Neural crest cell (in vitro differentiated cells): Measurements from ENCODE around the gene TEX9. TPM values are rescaled to one million over a fixed set of nuclear protein-coding genes. Genes with fewer than 3 reads are reported as not detected.
"Not testable (repeated sequence)": the region's sequence is repeated elsewhere in the genome, so short reads cannot be mapped to it uniquely, and the experiment has no call there.

Experiments used
- DNase-seq: peaks from one replicate; pipeline ENCODE4 v3.0.0; 2021; ENCODE audit warnings: low read depth, mixed read lengths, low spot score
- H3K27ac Mint-ChIP-seq: one replicate; pipeline ENCODE4 v1.8.0; 2021; ENCODE audit warnings: mild to moderate bottlenecking, mixed read lengths; ENCODE audit not compliant: unreplicated experiment
- H3K27me3 Mint-ChIP-seq: 2 replicates; pipeline ENCODE4 v1.8.0; 2021; ENCODE audit warnings: low read depth, mild to moderate bottlenecking, mixed read lengths
- H3K36me3 Mint-ChIP-seq: 2 replicates; pipeline ENCODE4 v1.8.0; 2021; ENCODE audit warnings: low read depth, mild to moderate bottlenecking, mixed read lengths
- H3K4me1 Mint-ChIP-seq: 2 replicates; pipeline ENCODE4 v1.8.0; 2021; ENCODE audit warnings: mixed read lengths
- H3K4me3 Mint-ChIP-seq: one replicate; pipeline ENCODE4 v1.8.0; 2021; ENCODE audit warnings: mild to moderate bottlenecking, mixed read lengths
- H3K9me3 Mint-ChIP-seq: 2 replicates; pipeline ENCODE4 v1.8.0; 2021; ENCODE audit warnings: mixed read lengths
- long read RNA-seq: library from polyadenylated mRNA; unstranded; transcript quantifications from one replicate; pipeline ENCODE4 v2.0.0, GENCODE V29; 2020
- total RNA-seq: library from RNA; stranded (reverse); gene quantifications from 2 replicates; pipeline ENCODE4 v1.2.1, GENCODE V29; 2021
- TF ChIP-seq, protein P1 (sequence below): fragments of 200-600 bp; sonication (generic); conservative IDR thresholded peaks from 2 replicates; pipeline ENCODE4 v1.5.0; 2021; ENCODE audit warnings: antibody characterized with exemption, mild to moderate bottlenecking

The TEX9 gene
- 17.9 and 21.3 TPM in 2 replicates for total RNA-seq
- long read RNA-seq, partial matches to known transcripts, result 6 of 13 reads
- long read RNA-seq, other reads (novel, unspliced or antisense), result 6 of 13 reads

DNA sequence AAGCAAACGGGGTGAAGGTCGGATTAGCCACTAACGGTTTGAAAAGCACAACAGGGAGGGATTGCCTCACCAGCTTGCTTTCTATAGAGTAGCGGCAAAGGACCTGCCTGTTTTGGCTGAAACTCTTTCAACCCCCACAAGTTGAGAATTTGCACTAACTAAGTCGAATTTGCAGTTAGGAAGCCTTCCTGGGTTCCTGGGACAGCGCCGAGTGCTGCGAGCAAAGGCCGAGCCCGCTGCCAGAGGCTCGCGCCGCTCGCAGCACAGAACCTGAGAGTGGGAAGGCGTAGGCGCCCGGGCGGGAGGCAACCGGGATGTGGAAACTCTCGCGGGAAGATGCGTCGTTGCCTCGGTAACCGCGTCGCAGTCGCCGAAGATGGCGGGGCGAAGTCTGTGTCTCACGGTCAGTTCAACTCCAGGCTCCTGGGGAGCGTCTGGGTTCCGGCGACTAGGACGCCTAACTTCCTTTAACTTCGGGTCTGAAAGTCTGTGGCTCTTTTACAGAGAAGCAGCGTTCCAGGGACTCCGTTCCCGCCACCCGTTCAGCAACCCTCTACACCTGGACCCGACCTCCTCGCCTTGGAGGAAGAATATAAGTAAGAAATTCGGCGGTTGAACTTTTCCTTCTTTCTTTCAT is at the start of gene TEX9:
Gene TEX9, plus strand, starts transcription at position 352 of the 637 bp plus-strand sequence. Its CDS starts 25 bp downstream, at position 377.
- DNase-seq, result peak; percentile 83
- TF ChIP-seq, protein P1, sequence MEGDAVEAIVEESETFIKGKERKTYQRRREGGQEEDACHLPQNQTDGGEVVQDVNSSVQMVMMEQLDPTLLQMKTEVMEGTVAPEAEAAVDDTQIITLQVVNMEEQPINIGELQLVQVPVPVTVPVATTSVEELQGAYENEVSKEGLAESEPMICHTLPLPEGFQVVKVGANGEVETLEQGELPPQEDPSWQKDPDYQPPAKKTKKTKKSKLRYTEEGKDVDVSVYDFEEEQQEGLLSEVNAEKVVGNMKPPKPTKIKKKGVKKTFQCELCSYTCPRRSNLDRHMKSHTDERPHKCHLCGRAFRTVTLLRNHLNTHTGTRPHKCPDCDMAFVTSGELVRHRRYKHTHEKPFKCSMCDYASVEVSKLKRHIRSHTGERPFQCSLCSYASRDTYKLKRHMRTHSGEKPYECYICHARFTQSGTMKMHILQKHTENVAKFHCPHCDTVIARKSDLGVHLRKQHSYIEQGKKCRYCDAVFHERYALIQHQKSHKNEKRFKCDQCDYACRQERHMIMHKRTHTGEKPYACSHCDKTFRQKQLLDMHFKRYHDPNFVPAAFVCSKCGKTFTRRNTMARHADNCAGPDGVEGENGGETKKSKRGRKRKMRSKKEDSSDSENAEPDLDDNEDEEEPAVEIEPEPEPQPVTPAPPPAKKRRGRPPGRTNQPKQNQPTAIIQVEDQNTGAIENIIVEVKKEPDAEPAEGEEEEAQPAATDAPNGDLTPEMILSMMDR, result no peak
- peaks cover 34% of the 10 kb centered on the region for H3K4me1 Mint-ChIP-seq
- peaks cover 10% of the 10 kb centered on the region for H3K9me3 Mint-ChIP-seq
- H3K27me3 Mint-ChIP-seq, result no peaks in the 10 kb centered on the region
- peak within 1 kb of the TSS; percentile 97 for H3K4me3 Mint-ChIP-seq
- no peaks in the 10 kb centered on the region for H3K36me3 Mint-ChIP-seq
- peak within 1 kb of the TSS; percentile 97 for H3K27ac Mint-ChIP-seq

DNA sequence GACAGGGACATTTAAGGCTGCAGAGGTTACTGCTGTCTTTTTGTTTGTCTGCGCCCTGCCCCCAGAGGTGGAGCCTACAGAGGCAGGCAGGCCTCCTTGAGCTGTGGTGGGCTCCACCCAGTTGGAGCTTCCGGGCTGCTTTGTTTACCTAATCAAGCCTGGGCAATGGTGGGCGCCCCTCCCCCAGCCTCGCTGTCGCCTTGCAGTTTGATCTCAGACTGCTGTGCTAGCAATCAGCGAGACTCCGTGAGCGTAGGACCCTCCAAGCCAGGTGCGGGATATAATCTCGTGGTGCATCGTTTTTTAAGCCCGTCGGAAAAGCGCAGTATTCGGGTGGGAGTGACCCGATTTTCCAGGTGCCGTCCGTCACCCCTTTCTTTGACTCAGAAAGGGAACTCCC is 48.7 kb upstream of the TEX9 start:
- H3K4me1 Mint-ChIP-seq, H3K4me3 Mint-ChIP-seq, H3K9me3 Mint-ChIP-seq, H3K27me3 Mint-ChIP-seq, DNase-seq, H3K27ac Mint-ChIP-seq, H3K36me3 Mint-ChIP-seq: not testable (repeated sequence)

DNA sequence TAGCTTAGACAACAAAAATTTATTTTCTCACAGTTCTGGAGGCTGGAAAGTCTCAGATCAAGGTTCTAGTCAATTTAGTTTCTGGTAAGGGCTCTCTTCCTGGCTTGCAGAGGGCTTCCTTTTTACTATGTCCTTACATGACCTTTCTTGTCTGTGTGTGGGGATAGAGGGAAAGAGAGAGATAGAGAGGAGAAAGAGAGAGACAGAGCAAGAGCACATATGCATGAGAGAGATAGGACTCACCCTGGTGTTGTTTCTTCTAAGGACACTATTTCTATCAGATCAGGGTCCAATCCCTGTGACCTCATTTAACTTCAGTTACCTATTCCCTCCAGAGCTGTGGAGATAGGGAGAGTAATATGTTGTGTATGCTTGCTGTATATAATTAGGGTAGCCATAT is 44.9 kb upstream of the TEX9 start:
- Mint-ChIP-seq H3K36me3 (no peaks in the 10 kb centered on the region), H3K27me3 (no peaks in the 10 kb centered on the region), H3K4me1 (no peaks in the 10 kb centered on the region), H3K9me3 (peaks cover 5% of the 10 kb centered on the region), H3K27ac (no peak overlapping the region), H3K4me3 (no peak overlapping the region)
- DNase-seq, result no peak
- TF ChIP-seq, protein P1, result no peak

DNA sequence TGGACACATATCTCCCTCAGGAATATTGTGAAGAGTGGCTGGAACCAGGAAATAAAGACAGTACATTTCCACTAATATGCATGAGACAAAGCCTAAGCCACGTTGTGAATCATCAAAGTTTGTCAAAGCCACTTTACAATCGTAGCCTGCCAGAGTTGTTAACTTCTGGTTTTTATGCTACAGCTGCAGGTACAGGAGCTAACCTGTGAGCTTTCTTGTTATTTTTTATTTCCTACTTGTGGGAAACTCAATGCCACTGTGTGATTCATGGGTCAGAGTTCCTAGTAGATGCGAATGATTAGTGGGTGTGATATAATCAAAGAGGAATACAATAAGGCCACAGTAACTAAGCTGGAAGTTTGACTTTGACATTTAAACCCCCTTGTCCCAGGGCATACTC is 44.4 kb upstream of the TEX9 start:
- Mint-ChIP-seq H3K4me3 (no peak overlapping the region), H3K4me1 (no peaks in the 10 kb centered on the region), H3K36me3 (no peaks in the 10 kb centered on the region), H3K27me3 (no peaks in the 10 kb centered on the region), H3K27ac (no peak overlapping the region), H3K9me3 (peaks cover 5% of the 10 kb centered on the region)
- TF ChIP-seq, protein P1, result no peak
- no peak for DNase-seq

DNA sequence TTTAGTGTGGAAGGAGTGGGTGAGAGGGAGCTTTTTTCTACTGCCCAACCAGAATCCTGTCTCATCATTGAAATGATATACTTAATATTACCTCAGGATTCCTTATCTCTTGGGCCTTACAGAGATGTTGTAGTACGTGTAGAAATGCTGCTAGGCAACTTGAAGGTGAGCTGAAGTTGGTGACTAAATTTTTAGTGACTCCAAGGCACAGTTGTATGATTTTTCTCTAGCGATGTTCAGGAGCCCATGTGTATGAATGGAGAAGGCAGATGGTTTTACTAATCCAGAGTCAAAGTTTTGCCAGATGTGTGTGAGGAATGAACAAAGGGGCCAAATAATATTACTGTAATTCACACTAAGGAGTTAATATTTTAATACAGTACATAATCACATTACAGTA is 42.8 kb upstream of the TEX9 start:
- DNase-seq, result no peak
- Mint-ChIP-seq H3K4me3 (no peak overlapping the region), H3K27me3 (no peaks in the 10 kb centered on the region), H3K36me3 (no peaks in the 10 kb centered on the region), H3K9me3 (peaks cover under 1% of the 10 kb centered on the region), H3K4me1 (no peaks in the 10 kb centered on the region), H3K27ac (no peak overlapping the region)
- TF ChIP-seq, protein P1, result no peak

DNA sequence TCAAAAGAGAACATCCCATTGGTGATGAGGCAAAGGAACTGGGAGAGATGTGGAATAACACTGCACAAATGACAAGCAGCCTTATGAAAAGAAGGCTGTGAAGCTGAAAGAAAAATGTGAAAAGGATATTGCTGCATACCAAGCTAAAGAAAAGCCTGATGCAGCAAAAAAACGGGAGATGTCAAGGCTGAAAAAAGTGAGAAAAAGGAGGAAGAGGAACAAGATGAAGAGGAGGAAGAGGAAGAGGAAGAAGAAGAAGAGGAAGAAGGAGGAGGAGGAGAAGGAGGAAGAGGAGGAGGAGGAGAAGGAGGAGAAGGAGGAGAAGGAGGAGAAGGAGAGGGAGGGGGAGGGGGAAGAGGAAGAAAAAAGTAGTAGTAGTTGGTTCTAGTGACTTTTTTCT is 41.8 kb upstream of the TEX9 start:
- no peaks in the 10 kb centered on the region for H3K36me3 Mint-ChIP-seq

More for the DNA sequence above, 41.8 kb upstream of the TEX9 start:
- H3K4me3 Mint-ChIP-seq, result no peak overlapping the region
- H3K4me1 Mint-ChIP-seq, result no peaks in the 10 kb centered on the region
- TF ChIP-seq, protein P1, result no peak
- H3K27ac Mint-ChIP-seq, result no peak overlapping the region
- DNase-seq, result no peak
- H3K9me3 Mint-ChIP-seq, result no peaks in the 10 kb centered on the region
- H3K27me3 Mint-ChIP-seq, result no peaks in the 10 kb centered on the region
